DND-41 (cell line): ENCODE data around the gene PTPRN2.
"Not testable (repeated sequence)": the region's sequence is repeated elsewhere in the genome, so short reads cannot be mapped to it uniquely, and the experiment has no call there.

ENCODE experiments used
- ATAC-seq: fragments of 200-7000 bp; cut with Tn5 transposase; 3 replicates; pipeline ENCODE4 v1.9.1; 2021; ENCODE audit warnings: low read depth; ENCODE audit not compliant: insufficient read depth
- DNase-seq: peaks from one replicate; pipeline ENCODE4 v3.0.0-alpha.2; 2020
- H2AFZ ChIP-seq: 2 replicates; pipeline ENCODE4 v1.6.0; 2012; ENCODE audit warnings: low read depth, low read length
- H3K27ac ChIP-seq: 2 replicates; pipeline ENCODE4 v1.5.1; 2012; ENCODE audit warnings: low read length, inconsistent platforms
- H3K27me3 ChIP-seq: fragments of 200-600 bp; sonication (generic); 2 replicates; pipeline ENCODE4 v1.6.0; 2012; ENCODE audit warnings: low read length, mild to moderate bottlenecking, inconsistent platforms; ENCODE audit not compliant: insufficient read depth, poor library complexity
- H3K36me3 ChIP-seq: 2 replicates; pipeline ENCODE4 v1.5.1; 2012; ENCODE audit warnings: low read length, inconsistent platforms; ENCODE audit not compliant: insufficient read depth
- H3K4me1 ChIP-seq: 2 replicates; pipeline ENCODE4 v1.5.1; 2012; ENCODE audit warnings: mild to moderate bottlenecking, low read length; ENCODE audit not compliant: insufficient read depth
- H3K4me2 ChIP-seq: 2 replicates; pipeline ENCODE4 v1.6.0; 2012; ENCODE audit warnings: mild to moderate bottlenecking, moderate library complexity, low read length, inconsistent platforms; ENCODE audit not compliant: insufficient read depth
- H3K4me3 ChIP-seq, 2 experiments: fragments of 200-600 bp in 1 of 2; shearing (Covaris generic) in 1 of 2; 2 replicates each; pipeline ENCODE4 v1.5.1; 2012 to 2016; ENCODE audit warnings: inconsistent platforms in 2 of 2, low read length in 2 of 2, mild to moderate bottlenecking in 2 of 2, low read depth in 1 of 2, moderate library complexity in 1 of 2
- H3K79me2 ChIP-seq: 2 replicates; pipeline ENCODE4 v1.6.0; 2012; ENCODE audit warnings: low read length, inconsistent platforms; ENCODE audit not compliant: insufficient read depth
- H3K9ac ChIP-seq: 2 replicates; pipeline ENCODE4 v1.6.0; 2012; ENCODE audit warnings: low read depth, mild to moderate bottlenecking, inconsistent platforms, low read length, moderate library complexity
- H3K9me3 ChIP-seq: 2 replicates; pipeline ENCODE4 v1.5.1; 2012; ENCODE audit warnings: low read length, moderate library complexity, mild to moderate bottlenecking, inconsistent platforms; ENCODE audit not compliant: insufficient read depth, severe bottlenecking
- H4K20me1 ChIP-seq: 2 replicates; pipeline ENCODE4 v1.6.0; 2012; ENCODE audit warnings: low read length; ENCODE audit not compliant: insufficient read depth
- EZH2 ChIP-seq: IDR thresholded peaks from 3 replicates; pipeline ENCODE4 v1.6.1; 2012; ENCODE audit warnings: borderline replicate concordance, low read depth, mild to moderate bottlenecking, moderate library complexity, low read length, inconsistent platforms; ENCODE audit not compliant: severe bottlenecking
- TF ChIP-seq, protein P1 (sequence below): IDR thresholded peaks from 2 replicates; pipeline ENCODE4 v1.5.1; 2012; ENCODE audit warnings: borderline replicate concordance, low read length, moderate library complexity, mild to moderate bottlenecking; ENCODE audit not compliant: poor library complexity, severe bottlenecking; ENCODE audit errors: extremely low read depth

The PTPRN2 gene

DNA sequence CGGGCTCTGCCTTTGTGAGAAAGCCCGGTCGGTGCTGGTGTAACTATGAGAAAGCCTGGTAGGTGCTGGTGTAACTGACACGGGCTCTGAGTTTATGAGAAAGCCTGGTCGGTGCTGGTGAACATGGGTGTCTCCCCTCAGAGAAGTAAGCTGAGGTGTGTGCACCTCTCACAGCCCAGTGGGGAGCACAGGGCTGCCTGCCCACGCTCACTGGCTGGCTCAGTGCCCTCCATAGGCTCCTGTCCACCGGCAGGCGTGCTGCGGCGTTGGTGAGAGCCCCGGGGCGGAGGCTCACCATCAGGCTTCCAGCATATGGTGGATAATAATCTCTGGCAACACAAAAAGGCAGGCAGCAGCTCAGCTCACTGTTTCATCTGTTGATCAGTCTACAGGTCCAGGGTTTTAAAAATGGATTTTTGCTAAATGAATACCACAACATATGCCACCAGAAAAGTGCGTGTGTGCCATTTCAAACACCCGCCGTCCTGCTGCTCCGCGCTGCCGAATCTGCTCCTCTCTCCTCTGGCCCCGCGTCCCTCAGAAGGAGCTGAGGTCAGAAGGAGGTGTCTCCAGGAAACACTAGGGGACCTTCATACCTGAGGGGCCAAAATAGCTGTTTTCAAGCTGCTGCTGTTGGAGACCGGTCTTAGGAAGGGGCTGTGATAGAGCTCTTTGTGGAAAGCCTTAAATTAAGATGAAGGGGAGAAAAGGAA lies 885.2 kb downstream of the PTPRN2 start:
- Histone ChIP-seq H3K9ac (no peak overlapping the region), H3K9me3 (no peaks in the 10 kb centered on the region), H3K4me2 (no peak overlapping the region), H3K27me3 (no peaks in the 10 kb centered on the region), H2AFZ (no peak overlapping the region; the same call in 1 of the 2 replicates), H3K4me1 (peaks cover 9% of the 10 kb centered on the region; the same call in 1 of the 2 replicates), H3K36me3 (no peaks in the 10 kb centered on the region), H3K79me2 (no peaks in the 10 kb centered on the region), H3K27ac (no peak overlapping the region), H4K20me1 (no peaks in the 10 kb centered on the region), H3K4me3 (no peak overlapping the region)
- DNase-seq (no peak), ATAC-seq (no peak)
- TF ChIP-seq, protein P1, sequence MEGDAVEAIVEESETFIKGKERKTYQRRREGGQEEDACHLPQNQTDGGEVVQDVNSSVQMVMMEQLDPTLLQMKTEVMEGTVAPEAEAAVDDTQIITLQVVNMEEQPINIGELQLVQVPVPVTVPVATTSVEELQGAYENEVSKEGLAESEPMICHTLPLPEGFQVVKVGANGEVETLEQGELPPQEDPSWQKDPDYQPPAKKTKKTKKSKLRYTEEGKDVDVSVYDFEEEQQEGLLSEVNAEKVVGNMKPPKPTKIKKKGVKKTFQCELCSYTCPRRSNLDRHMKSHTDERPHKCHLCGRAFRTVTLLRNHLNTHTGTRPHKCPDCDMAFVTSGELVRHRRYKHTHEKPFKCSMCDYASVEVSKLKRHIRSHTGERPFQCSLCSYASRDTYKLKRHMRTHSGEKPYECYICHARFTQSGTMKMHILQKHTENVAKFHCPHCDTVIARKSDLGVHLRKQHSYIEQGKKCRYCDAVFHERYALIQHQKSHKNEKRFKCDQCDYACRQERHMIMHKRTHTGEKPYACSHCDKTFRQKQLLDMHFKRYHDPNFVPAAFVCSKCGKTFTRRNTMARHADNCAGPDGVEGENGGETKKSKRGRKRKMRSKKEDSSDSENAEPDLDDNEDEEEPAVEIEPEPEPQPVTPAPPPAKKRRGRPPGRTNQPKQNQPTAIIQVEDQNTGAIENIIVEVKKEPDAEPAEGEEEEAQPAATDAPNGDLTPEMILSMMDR: no peak
- TF ChIP-seq EZH2: no peak

DNA sequence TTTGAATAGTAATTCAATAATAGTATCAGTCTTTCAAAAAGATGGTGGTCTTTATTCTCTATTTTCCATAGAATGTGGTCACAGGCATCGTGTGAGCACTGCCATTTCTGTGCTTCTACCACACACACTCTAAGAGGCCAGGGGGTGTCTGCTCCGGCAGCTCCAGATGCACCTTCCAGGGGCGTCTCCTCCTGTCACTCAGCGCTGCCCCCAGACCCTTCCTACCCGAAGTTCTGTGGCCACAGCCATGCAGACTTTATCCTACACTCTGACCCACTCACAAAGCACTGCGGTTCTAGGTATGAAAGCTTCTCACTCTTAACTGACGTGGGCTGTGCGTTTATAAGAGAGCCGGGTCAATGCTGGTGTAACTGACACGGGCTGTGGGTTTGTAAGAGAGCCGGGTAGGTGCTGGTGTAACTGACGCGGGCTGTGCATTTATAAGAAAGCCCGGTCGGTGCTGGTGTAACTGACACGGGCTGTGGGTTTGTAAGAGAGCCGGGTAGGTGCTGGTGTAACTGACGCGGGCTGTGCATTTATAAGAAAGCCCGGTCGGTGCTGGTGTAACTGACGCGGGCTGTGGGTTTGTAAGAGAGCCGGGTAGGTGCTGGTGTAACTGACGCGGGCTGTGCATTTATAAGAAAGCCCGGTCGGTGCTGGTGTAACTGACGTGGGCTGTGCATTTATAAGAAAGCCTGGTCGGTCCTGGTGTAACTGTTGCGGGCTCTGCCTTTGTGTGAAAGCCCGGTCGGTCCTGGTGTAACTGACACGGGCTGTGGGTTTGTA lies 886.0 kb downstream of the PTPRN2 start:
- H2AFZ ChIP-seq, H3K9ac ChIP-seq, H3K4me3 ChIP-seq, H3K27me3 ChIP-seq, H3K27ac ChIP-seq, H3K4me1 ChIP-seq, ATAC-seq, H3K79me2 ChIP-seq, H3K9me3 ChIP-seq, DNase-seq, H4K20me1 ChIP-seq, H3K36me3 ChIP-seq, H3K4me2 ChIP-seq: not testable (repeated sequence)

DNA sequence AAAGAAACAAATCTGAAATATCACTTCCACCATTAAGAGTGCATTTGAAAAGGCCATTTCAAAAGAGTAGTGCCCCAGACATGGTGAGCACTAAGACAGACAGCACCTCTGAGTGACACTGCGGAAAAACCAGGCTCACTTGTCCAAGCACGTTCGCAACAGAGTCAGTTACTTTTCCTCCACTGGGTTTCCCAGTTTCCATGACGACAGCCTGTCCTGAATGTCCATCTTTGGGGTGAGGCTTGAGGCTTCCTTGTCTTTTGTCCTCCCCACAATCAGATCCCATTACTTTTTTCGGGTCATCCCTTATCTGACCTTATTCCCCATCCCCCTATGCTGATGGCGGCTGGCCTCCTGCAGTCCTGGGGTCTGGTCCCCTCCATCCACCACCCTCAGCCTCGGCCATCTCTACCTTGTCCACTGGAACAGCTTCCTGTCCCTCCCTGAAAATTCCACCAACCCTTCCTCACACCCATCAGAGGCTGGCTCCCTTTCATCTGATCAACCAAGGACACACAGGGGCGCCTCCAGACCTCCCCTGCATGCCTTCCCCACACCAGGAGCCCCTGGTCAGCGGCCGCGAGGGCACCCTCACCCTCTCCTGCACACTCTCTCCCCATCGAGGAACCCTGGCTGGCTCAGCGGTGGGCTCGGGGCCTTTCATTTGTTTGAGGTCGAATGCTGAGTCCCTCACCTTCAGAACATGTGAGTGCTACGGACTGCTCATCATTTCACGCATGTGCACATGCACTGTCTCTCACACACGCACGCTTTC lies 887.2 kb downstream of the PTPRN2 start:
- Histone ChIP-seq H3K4me1 (peaks cover 9% of the 10 kb centered on the region; the same call in 1 of the 2 replicates), H3K79me2 (no peaks in the 10 kb centered on the region), H3K9ac (no peak overlapping the region), H3K9me3 (no peaks in the 10 kb centered on the region), H3K4me2 (no peak overlapping the region), H3K4me3 (no peak overlapping the region), H3K27me3 (no peaks in the 10 kb centered on the region), H4K20me1 (no peaks in the 10 kb centered on the region), H3K27ac (no peak overlapping the region), H3K36me3 (no peaks in the 10 kb centered on the region), H2AFZ (no peak overlapping the region)
- DNase-seq: no peak
- TF ChIP-seq, protein P1: no peak
- TF ChIP-seq EZH2: no peak
- ATAC-seq: no peak
